Midbrain (tissue), 1 donor: ENCODE data around the gene SERPINB4.

Source experiments
- DNase-seq: peaks from one replicate; lab custom pipeline; 2025; lab: John Stamatoyannopoulos, UW

Gene SERPINB4

GRCh38 chr18:63627819-63628218 is 16.2 kb downstream of the SERPINB4 start:
- no peak for DNase-seq

GRCh38 chr18:63626431-63626830 is 17.6 kb downstream of the SERPINB4 start:
- no peak for DNase-seq

- DNase-seq = no peak
Observed at GRCh38 chr18:63624863-63625262, 19.2 kb downstream of the SERPINB4 start.

- no peak for DNase-seq
Observed at GRCh38 chr18:63619661-63620060, 24.4 kb downstream of the SERPINB4 start.

- DNase-seq = no peak
Observed at GRCh38 chr18:63617915-63618234, 26.2 kb downstream of the SERPINB4 start.

- DNase-seq = no peak
Observed at GRCh38 chr18:63617049-63617914, 26.8 kb downstream of the SERPINB4 start.

- no peak for DNase-seq
Observed at GRCh38 chr18:63613420-63613819, 30.6 kb downstream of the SERPINB4 start.

- no peak for DNase-seq
Observed at GRCh38 chr18:63606526-63606925, 37.5 kb downstream of the SERPINB4 start.

GRCh38 chr18:63604791-63605567 is 39.1 kb downstream of the SERPINB4 start:
- DNase-seq = no peak

GRCh38 chr18:63603772-63604171 is 40.3 kb downstream of the SERPINB4 start:
- no peak for DNase-seq

GRCh38 chr18:63603355-63603754 is 40.7 kb downstream of the SERPINB4 start:
- no peak for DNase-seq

- no peak for DNase-seq
Observed at GRCh38 chr18:63596964-63597363, 47.1 kb downstream of the SERPINB4 start.

GRCh38 chr18:63592471-63592870 is 51.6 kb downstream of the SERPINB4 start:
- no peak for DNase-seq

- DNase-seq = no peak
Observed at GRCh38 chr18:63591725-63592124, 52.3 kb downstream of the SERPINB4 start.

- no peak for DNase-seq
Observed at GRCh38 chr18:63590966-63591695, 52.9 kb downstream of the SERPINB4 start.

- no peak for DNase-seq
Observed at GRCh38 chr18:63590373-63590772, 53.7 kb downstream of the SERPINB4 start.

- DNase-seq = no peak
Observed at GRCh38 chr18:63588909-63589308, 55.1 kb downstream of the SERPINB4 start.
